OCI-LY1 (cell line): ENCODE data around the gene CCR7.

ENCODE experiments used
- EZH2 ChIP-seq: fragments of 200-600 bp; sonication (generic), shearing (Covaris generic); IDR thresholded peaks from 2 replicates; pipeline ENCODE4 v1.8.0; 2017; ENCODE audit warnings: borderline replicate concordance, mixed run types, mild to moderate bottlenecking, antibody characterized with exemption, low read length, moderate library complexity, mixed read lengths
- TF ChIP-seq, protein P1 (sequence below): fragments of 200-600 bp; sonication (generic), shearing (Covaris generic); IDR thresholded peaks from 2 replicates; pipeline ENCODE4 v1.5.1; 2017; ENCODE audit warnings: mild to moderate bottlenecking, antibody characterized with exemption, low read length, moderate library complexity, mixed read lengths

DNA sequence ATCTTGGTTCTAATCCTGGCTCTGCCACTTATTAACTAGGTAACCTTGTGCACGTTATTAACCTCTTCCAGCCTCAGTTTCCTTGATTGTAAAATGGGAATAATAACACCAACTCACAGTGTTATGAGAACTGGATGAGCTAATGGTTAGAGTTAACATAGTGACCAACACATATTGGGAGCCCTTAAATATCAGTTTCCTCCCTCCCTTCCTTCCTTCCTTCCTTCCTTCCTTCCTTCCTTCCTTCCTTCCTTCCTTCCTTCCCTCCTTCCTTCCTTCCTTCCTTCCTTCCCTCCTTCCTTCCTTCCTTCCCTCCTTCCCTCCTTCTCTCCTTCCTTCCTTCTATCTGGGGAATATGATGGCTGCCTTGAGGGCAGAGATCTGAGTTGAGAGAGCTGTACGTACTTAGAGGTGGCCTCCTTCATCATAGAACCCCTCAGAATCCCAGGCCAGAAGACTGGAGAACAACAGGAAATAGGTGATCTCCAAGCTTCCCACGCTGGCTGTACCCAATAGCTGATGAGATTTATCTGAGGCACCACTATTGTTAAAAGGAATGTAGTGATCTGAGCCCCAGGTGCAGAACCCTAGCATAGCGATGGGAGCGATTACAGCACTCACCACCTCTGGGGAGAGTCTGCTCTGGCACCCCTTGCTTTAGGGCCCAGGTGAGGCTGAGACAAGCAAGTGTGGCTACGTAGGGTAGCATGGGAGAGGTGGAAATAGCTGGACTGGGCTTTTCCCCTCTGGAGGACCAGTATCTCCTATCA is 26.2 kb downstream of the CCR7 start:
- no peak for TF ChIP-seq EZH2
- TF ChIP-seq, protein P1, sequence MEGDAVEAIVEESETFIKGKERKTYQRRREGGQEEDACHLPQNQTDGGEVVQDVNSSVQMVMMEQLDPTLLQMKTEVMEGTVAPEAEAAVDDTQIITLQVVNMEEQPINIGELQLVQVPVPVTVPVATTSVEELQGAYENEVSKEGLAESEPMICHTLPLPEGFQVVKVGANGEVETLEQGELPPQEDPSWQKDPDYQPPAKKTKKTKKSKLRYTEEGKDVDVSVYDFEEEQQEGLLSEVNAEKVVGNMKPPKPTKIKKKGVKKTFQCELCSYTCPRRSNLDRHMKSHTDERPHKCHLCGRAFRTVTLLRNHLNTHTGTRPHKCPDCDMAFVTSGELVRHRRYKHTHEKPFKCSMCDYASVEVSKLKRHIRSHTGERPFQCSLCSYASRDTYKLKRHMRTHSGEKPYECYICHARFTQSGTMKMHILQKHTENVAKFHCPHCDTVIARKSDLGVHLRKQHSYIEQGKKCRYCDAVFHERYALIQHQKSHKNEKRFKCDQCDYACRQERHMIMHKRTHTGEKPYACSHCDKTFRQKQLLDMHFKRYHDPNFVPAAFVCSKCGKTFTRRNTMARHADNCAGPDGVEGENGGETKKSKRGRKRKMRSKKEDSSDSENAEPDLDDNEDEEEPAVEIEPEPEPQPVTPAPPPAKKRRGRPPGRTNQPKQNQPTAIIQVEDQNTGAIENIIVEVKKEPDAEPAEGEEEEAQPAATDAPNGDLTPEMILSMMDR: no peak
